ENCODE data around the gene SALL4.
"Not testable (repeated sequence)": the region's sequence is repeated elsewhere in the genome, so short reads cannot be mapped to it uniquely, and the experiment has no call there.

The SALL4 gene

GRCh38 chr20:51747182-51747911 is 55.0 kb downstream of the SALL4 start:
- in situ Hi-C loops (cut with MboI; ENCODE audit: low pct_unique_long_range_greater_than_20kb, low sequenced_read_pairs), result no loop called here

GRCh38 chr20:51745804-51746203 is 56.5 kb downstream of the SALL4 start:
- in situ Hi-C loops (cut with MboI; ENCODE audit: low pct_unique_long_range_greater_than_20kb, low sequenced_read_pairs), result no loop called here

More at GRCh38 chr20:51747182-51747911, 55.0 kb downstream of the SALL4 start:
- DNase-seq, result no peak

GRCh38 chr20:51740838-51741237 is 61.5 kb downstream of the SALL4 start:
- DNase-seq, result no peak
- in situ Hi-C loops (cut with MboI; ENCODE audit: low pct_unique_long_range_greater_than_20kb, low sequenced_read_pairs), result no loop called here

More at GRCh38 chr20:51745804-51746203, 56.5 kb downstream of the SALL4 start:
- DNase-seq, result no peak

- DNase-seq; in situ Hi-C loops (cut with MboI; ENCODE audit: low pct_unique_long_range_greater_than_20kb, low sequenced_read_pairs): not testable (repeated sequence)
Observed at GRCh38 chr20:51740308-51740707, 62.0 kb downstream of the SALL4 start.

- no peak for DNase-seq
- in situ Hi-C loops (cut with MboI; ENCODE audit: low pct_unique_long_range_greater_than_20kb, low sequenced_read_pairs), result no loop called here
Observed at GRCh38 chr20:51739722-51740249, 62.5 kb downstream of the SALL4 start.

- DNase-seq, result no peak
- in situ Hi-C loops (cut with MboI; ENCODE audit: low pct_unique_long_range_greater_than_20kb, low sequenced_read_pairs), result no loop called here
Observed at GRCh38 chr20:51738877-51739447, 63.4 kb downstream of the SALL4 start.

- in situ Hi-C loops (cut with MboI; ENCODE audit: low pct_unique_long_range_greater_than_20kb, low sequenced_read_pairs); DNase-seq: not testable (repeated sequence)
Observed at GRCh38 chr20:51738261-51738660, 64.1 kb downstream of the SALL4 start.

GRCh38 chr20:51736947-51737346 is 65.4 kb downstream of the SALL4 start:
- no peak for DNase-seq
- in situ Hi-C loops (cut with MboI; ENCODE audit: low pct_unique_long_range_greater_than_20kb, low sequenced_read_pairs), result no loop called here

GRCh38 chr20:51735728-51736600 is 66.4 kb downstream of the SALL4 start:
- in situ Hi-C loops (cut with MboI; ENCODE audit: low pct_unique_long_range_greater_than_20kb, low sequenced_read_pairs), result no loop called here
- no peak for DNase-seq

GRCh38 chr20:51734876-51735720 is 67.2 kb downstream of the SALL4 start:
- in situ Hi-C loops (cut with MboI; ENCODE audit: low pct_unique_long_range_greater_than_20kb, low sequenced_read_pairs), result no loop called here
- DNase-seq, result no peak

GRCh38 chr20:51733070-51733469 is 69.3 kb downstream of the SALL4 start:
- no peak for DNase-seq
- in situ Hi-C loops (cut with MboI; ENCODE audit: low pct_unique_long_range_greater_than_20kb, low sequenced_read_pairs), result no loop called here
